HG03175 (cell line): ENCODE data around the gene HECW1.
"Not testable (repeated sequence)": the region's sequence is repeated elsewhere in the genome, so short reads cannot be mapped to it uniquely, and the experiment has no call there.

Source experiments
- ATAC-seq: cut with Tn5 transposase; IDR thresholded peaks from one replicate; pipeline ENCODE4 v1.9.1; 2021; ENCODE audit warnings: mild to moderate bottlenecking, moderate library complexity; ENCODE audit not compliant: unreplicated experiment

Gene HECW1

DNA sequence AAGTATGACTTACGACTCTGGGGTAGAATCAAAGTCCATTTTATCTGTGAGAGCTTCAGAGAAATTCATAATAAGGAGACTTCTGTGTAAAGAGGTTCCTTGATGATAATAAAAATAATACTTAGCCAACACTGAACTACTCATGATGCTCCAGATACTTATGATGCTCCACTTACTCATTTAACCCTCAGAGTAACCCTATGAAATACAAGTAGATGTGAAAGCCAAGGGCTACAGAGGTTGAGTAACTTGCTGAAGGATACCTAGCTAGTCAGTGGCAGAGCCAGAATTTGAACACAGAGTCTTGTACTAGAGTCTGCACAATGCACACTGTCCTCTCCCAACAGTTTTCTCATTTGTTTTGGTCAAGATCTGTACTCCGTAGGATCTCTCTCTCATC is 89.5 kb downstream of the HECW1 start:
- ATAC-seq = no peak

DNA sequence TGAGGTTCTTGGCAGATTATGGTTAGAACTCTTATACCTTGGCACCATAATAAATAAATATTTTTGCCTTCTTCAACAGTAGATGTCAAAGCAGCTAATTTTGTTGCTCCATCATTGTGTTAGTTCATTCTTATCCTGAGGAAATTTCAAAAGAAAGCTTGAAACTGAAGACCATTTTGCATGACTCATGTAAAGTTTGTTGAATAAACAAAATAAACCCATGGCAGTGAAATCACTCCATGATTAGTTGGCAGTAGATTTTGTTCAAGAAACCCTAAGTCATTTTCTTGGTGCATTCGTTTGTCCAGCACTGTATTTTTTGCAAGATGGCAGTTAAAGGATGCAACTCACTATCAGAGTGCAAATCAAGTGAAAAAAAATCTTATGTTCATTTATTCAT is 91.6 kb downstream of the HECW1 start:
- no peak for ATAC-seq

DNA sequence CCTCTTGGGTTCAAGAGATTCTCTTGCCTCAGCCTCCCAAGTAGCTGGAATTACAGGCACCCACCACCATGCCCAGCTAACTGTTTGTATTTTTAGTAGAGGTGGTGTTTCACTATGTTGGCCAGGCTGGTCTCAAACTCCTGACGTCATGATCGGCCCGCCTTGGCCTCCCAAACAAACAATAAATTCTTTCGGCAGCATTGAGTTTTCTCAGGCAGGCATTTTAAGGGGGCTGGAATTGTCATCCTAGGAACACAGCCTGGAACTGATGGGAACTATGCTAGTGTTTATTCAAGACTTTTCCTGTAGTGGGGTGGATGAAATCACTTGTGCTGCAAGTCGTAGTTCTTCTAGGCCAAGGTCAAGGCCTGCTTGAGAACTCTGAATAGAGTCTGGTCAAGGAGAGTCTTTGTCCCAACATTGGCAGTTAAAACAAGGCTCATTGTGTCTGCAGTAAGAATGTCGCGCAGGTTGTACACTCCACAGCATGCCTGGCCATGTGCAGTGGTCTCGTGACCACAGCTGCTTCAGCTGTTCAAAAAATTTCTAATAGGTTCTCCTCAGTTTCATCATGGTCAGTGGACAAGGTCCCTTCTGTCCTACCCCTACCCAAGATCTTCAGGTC is 92.8 kb downstream of the HECW1 start:
- no peak for ATAC-seq

DNA sequence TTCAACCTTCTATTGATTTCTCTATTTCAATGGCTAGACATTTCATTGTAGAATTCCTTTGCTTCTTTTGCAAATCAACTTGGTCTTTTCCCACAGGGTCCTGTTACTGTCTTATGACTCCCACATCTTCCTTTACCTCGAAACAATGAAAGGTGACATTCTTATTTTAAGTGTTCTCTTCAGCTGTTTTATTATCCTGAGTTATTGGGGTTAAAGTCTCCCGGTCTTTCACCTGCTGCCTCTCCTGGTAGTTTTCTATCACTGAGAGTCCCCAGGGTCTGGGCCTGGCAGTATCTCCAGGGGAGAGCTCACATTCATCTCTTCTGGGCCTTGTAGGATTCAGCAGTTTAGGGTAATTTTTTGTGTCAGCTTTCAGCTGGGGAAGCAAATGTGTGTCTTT is 95.8 kb downstream of the HECW1 start:
- ATAC-seq = no peak

DNA sequence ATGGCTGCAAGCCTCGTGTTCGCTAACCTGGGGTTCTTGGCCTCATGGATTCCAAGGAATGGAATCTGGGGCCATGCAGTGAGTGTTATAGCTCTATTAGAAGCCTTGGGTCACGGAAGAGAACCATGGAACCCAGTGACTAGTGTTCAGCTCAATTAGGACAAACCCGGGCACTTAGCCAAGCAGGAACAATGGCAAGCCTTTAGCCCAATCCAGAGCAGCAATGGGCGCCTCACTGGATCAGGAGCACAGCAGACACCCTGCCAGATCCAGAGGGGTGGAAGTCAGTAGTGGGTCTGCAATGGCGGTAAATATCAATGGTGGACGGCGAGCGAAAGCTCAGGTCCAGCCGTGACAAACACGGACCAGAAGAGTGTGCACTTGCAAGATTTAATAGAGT is 98.1 kb downstream of the HECW1 start:
- ATAC-seq = not testable (repeated sequence)

DNA sequence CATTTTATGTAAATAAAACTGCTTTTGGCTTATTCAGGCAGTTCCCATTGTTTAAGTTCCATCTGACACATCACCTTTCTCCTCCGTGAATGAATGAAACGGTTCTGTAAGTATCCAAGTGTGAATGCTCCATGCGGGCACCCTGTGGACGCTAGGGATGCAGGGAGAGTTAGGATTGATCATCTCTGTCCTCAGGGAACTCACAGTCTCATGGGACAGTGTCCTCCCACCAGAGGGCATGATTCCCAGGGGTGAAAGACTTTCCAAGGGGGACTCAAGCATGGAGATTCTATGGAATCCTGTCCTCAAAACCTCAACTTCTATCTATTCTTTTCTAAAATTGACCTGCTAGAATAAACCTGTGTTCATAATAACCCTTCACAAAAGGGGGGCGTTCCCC is 98.8 kb downstream of the HECW1 start:
- no peak for ATAC-seq

DNA sequence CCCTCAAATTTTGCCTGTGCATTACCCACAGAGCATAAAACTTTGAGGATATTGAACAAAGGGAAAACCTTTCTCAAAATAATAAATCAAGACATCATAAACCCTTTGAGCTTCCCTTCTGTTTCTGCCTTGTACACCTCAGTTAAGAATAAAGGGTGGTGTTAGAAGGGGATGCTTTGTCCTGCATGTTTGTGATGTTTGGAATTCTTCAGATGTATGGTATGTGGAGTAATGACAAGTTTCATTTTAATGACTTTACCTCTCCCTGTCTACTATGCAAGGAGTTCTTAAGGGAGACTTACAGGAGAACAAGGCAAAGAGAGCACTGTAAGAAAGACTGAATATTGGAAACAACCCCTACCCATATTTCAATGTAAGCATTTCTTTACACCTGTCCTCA is 99.2 kb downstream of the HECW1 start:
- no peak for ATAC-seq

DNA sequence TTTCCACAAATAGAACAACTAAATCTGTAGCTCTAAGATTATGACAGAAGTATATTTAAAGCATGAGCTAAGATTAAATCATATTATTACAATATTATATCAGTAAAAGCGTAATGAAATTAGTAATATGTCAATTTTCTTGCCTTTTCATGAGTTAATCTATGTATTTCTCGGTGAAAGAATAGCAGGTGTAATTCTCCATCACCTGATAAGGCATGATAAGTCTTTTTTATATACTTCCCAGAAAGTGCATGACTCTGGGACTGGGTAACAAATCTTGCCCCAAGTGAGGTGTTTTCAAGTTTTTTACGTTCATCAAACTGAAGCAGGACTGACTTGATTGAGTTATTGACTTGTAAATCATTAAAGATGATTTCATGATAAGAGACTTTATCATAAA is 100.5 kb downstream of the HECW1 start:
- no peak for ATAC-seq

DNA sequence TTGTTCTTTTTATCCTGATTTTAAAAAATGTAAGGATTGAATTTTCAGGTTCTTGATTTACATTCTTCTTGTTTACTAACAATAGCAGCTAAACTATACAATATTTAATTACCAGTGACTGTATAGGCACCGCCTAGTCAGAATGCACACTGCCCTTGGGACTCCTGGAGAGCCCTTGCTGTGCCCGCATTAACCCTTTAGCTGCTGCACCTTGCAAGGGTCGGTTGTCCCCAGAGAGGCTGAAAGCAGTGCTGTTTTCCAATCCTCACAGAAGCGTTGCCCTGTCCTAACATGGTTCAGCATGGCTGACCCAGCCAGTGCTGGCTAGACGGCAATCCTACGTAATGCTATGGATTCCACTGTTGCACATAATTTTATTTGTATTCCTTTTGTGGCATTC is 102.6 kb downstream of the HECW1 start:
- ATAC-seq = no peak

DNA sequence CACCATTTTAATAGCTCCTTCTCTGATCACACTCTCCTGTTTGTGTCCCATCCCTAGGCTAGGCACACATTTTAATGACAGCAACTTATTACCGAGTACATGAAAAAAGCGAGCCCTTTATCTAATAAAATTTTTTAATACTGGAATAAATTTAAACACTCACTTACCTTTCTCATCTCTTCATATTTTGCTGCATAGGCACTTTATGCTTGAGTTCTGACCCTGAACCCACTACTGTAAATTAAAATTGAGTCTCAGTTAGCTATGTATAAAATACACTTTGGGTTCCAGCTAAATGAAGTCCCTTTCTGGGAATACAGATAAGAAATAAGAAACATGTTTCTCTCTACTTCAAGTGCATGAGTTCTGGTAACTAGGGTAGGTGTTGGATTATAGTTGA is 104.6 kb downstream of the HECW1 start:
- no peak for ATAC-seq

DNA sequence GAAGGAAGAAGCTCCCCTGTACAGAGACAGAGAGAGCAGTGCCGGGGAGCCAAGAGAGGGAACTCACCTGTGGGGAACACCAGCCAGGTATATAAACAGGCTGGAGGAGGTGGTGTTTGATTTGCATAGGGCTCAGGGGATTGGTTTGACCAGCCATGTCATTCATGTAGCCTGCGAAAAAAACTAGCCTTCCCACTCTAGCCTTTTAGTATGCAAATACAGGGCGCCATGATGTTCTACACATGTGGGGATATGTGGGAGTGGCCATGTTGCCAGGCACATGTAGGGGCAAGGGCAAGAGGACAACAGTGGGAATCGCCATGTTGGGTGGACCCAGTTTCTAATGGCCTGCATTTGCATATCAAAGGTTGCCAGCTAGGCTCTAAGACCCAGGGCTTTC is 106.5 kb downstream of the HECW1 start:
- not testable (repeated sequence) for ATAC-seq

DNA sequence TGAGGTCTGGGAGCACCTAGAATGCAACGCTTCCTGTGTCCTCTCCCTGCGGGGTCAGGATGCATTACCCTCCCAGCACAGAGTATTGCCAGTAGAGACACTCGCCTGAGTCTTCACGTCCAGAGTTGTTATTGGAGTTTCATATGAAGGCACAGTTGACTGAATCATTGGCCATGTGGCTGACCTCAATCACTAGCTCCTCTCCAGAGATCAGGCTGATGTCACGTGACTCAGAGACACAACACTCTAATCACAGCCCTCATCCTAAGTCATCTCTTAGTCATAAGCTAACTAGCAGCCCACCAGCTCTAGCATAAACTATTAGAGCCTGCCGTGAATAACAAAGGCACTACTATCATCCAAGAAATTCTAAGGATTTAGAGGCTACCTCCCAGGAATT is 107.8 kb downstream of the HECW1 start:
- ATAC-seq = no peak

DNA sequence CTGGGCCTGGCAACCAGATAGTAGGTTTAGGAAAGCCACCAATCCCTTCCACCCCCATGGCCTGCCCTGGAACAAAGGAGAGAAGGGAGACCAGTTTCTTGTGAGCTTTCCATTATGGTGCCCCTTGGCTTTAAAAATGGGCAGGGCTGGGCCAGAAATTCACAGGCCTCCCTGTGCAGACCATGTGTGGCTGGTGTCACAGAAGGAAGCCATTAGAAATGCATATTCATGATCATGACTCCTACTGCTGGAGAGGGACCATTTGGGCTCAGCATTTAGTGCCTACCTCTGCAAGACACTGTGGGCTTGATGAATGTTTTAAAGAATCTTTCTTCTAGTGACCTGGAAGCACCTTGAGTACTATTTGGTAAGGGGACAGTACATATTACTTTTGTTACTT is 108.3 kb downstream of the HECW1 start:
- ATAC-seq = no peak

DNA sequence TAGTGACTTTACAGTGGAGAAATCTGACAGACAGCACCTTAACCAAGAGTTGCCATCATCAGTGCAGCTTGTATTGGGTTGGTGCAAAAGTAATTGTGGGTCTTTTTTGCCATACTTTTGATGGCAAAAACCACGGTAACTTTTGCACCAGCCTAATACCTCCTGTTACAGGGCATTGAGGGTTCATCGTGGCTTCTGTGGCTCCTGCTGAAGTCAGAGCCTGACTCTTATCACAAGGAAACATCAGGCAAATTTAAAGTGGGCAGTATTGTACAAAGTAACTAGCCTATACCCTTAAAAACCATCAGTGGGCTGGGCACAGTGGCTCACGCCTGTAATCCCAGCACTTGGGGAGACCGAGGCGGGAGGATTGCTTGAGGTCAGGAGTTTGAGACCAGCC is 117.4 kb downstream of the HECW1 start:
- no peak for ATAC-seq

DNA sequence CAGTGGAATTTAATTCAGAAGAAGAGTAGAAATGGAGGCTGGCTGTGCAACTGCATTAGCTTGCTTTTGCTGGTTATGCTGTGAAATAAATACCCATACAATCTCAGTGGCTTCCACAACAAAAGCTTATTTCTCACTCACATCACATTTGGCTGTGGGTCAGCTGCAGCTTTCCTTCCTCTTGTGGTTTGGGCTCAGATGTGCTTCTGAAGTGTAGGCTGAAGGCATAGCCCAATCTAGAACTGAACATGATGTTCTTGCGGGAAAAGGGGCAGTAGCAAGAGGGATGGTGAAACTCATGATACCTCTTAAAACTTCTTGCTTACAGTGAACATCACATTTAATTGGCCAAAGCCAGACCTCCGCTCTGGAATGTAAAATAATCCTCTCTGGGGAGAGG is 119.9 kb downstream of the HECW1 start:
- no peak for ATAC-seq

DNA sequence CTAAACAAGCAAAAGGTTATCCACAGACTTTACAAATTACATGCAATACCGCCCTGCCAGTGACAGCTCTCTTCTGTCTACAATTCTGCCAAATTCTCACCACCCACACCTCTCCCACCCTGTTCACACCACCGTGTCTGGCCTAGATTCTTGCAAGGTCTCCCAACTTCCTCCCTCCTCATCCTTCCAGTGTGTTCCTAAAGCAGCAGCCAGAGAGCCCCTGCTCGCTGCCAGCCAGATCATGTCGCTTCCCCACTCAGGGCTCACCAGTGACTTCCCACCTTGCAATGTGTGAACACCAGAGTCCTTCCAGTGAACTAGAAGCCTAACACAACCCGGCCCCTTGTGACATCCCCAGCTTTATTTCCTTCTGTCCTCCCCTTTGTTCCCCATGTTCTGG is 121.6 kb downstream of the HECW1 start:
- no peak for ATAC-seq

DNA sequence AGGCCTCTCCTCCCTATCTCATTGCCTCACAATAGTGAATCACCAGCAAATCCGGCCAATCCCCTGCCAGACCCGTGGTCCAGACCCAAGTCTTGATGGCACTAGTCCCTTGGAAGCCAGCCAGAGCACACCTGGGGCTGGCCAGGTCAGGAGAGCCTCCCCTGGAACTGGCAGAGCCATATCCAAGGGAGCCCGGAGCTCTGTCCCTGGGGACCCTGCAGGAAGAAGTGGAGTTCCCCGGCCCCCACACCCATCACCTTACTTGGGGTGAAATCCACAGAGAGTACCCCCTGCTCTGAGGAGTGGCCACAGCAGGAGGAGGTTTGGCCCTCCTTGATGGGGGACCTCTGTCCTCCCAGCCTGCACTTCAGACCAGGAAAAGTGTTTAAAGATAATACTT is 122.5 kb downstream of the HECW1 start:
- ATAC-seq = no peak

DNA sequence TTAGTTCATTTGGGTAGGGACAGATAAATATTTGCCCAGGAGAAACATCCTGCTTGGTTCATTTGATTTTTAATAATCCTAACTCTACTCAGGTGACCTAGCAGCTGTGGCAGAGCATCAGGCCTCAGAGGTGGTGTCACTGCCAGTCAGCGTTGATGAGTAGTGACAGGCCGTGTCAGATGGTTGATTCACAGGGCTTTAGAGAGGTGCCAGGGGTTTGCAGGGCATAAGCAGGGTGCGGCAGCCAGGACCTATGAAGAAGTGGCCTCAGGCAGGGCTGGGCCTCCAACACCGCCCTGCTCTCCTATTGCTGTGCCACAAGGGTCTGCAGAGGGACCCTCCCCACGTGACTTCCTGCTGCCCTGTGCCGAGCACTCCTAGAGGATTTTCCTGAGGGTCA is 128.1 kb downstream of the HECW1 start:
- ATAC-seq = no peak

DNA sequence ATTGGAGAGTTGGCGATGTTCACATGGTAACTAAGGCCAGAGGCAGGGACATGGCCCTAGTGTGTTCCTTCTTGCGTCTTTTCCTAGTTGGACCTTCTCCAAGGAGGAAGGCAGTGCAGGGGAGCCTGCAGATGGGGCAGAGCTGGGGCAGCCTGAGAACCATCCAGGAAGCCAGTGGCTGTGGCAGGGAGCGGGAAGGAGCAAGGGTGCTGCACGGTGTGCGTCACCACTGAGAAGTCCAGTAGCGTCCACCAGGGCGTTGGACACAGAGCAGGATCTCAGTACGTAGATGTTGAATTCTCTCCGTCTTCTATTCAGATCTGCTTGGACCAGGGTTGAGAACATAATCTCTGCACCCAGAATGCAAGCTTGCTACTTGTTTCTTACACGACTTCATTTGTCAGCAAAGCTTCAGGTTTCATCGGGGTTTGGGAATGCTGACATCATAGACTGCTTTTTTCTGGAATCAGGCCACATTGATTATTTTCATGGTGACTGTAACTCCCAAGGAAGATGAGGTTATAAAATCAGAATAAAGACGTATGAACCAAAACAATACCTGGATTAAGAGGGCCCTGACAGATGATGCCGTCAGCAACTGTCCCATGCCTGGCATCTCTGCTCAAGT is 130.3 kb downstream of the HECW1 start:
- no peak for ATAC-seq

DNA sequence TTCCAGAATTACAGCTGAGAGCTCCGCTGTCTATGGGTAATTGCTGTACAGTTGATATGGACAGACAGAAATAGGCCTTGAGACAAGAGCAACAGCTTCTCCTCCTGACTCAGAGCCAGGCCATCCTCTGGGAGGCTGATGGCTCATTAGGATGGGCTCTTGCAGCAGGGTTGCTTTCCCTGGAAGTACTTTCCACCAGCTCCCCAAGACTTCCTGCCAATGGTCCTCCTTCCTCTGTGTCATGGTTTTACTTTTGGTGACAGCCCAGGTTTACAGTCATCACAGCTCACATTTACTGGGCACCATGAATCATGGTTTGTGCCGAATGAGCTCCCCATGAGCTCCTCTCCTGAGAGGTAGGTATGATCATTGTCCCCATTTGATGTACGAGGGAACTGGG is 131.8 kb downstream of the HECW1 start:
- no peak for ATAC-seq

DNA sequence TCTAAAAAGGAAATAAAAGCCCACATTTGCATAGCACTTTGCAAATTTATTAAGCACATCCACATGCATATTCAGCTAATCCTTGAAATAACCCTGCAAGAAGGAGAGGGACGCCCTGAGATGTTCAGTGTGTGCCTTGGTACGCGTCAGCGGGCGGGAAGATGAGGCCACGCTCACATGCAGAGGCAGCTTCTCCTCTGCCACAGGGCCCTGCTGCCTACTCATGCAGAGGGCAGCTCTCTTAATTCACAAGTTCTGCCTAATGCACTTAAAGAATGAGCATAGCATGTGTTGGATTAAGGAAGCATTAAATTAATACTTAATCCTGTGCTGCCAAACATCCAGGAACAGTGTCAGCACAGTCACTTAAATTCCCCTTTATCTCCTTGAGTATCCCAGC is 132.3 kb downstream of the HECW1 start:
- ATAC-seq = no peak

DNA sequence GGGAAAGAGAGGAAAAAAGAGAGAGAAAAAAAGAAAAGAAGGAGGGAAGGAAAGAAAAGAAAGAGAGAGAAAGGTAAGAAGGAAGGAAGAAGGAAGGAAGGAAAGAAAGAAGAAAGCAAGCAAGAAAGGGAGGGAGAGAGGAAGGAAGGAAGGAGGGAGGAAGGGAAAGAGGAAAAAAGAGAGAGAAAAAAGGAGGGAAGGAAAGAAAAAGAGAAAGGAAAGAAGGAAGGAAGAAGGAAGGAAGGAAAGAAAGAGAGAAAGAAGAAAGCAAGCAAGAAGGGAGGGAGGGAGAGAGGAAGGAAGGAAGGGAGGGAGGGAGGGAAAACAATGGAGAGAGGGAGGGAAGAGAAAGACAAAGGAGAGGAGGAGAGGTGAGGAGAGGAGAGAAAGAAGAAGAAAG is 135.3 kb downstream of the HECW1 start:
- no peak for ATAC-seq

DNA sequence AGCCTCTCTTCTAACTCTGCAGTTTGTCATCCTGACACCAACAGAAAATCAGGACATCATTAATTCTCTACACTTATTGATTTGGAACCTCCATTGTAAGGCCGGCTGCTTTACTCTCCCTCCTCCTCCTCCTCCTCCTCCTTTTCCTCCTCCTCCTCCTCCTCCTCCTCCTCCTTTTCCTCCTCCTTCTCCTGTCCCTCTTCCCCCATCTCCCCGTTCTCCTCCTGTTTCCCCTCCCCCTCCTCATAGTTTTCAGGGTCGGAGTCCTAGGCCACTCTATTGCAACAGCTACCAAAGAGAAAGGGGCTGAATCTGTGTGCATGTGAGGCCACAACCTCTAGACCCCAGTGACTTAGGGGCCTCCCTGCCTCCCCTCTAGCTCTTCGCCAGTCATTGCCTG is 136.1 kb downstream of the HECW1 start:
- ATAC-seq = no peak
